Prostate gland (tissue), 2 donors: ENCODE results near the gene PDLIM7. TPM values are rescaled to one million over a fixed set of nuclear protein-coding genes. Genes with fewer than 3 reads are reported as not detected.

Experiments
- DNase-seq: peaks from one replicate; pipeline ENCODE4 v3.0.0-alpha.2; 2019; ENCODE audit warnings: low spot score
- H3K27ac ChIP-seq, 2 donors: fragments of 200-600 bp; sonication (generic); 2 replicates each; pipeline ENCODE4 v1.5.1; 2017 to 2019
- H3K27me3 ChIP-seq: fragments of 200-600 bp; sonication (generic); replicated peaks from 2 replicates; pipeline ENCODE4 v1.5.1; 2019; ENCODE audit not compliant: insufficient read depth
- H3K36me3 ChIP-seq, 2 donors: fragments of 200-600 bp; sonication (generic); 1 replicate in 1 of 2; 2 replicates in 1 of 2; pipeline versions ENCODE4 v1.5.1 to v1.8.1; 2017 to 2019
- H3K4me1 ChIP-seq: fragments of 200-600 bp; sonication (generic); replicated peaks from 2 replicates; pipeline ENCODE4 v1.5.1; 2019
- H3K4me3 ChIP-seq, 2 donors: fragments of 200-600 bp; sonication (generic); 2 replicates each; pipeline ENCODE4 v1.5.1; 2017 to 2019
- H3K9me3 ChIP-seq: fragments of 200-600 bp; sonication (generic); 2 replicates; pipeline ENCODE4 v1.5.1; 2017
- POLR2A ChIP-seq: fragments of 450-650 bp; IDR thresholded peaks from one replicate; pipeline ENCODE4 v1.6.1; 2016; ENCODE audit warnings: antibody characterized with exemption, mild to moderate bottlenecking
- POLR2AphosphoS5 ChIP-seq: sonication (generic); formaldehyde crosslinking; IDR thresholded peaks from one replicate; pipeline ENCODE4 v1.6.1; 2017; ENCODE audit warnings: antibody characterized with exemption
- WGBS: methylation state at CpG from one replicate; pipeline ENCODE4 v1.1.5; 2018; 5-methylcytosine and 5-hydroxymethylcytosine counted together
- intact Hi-C: fragments of 100-400 bp; cut with DNase I; formaldehyde crosslinking; loops from one replicate; pipeline ENCODE4 v1.14.2; 2022
- total RNA-seq, 2 donors: library from RNA; depleted of rRNA; stranded (reverse); fragments of >200 nt; gene quantifications; one replicate each; pipeline ENCODE4 v1.1.0, GENCODE V29; 2016
- TF ChIP-seq, protein P1 (sequence below), 4 experiments: fragments of 200-600 bp in 2 of 4; fragments of 450-650 bp in 2 of 4; sonication (generic) in 2 of 4; IDR thresholded peaks; 1 replicate in 3 of 4; 2 replicates in 1 of 4; pipeline ENCODE4 v1.5.1; 2016 to 2019; ENCODE audit warnings: antibody characterized with exemption in 4 of 4, mild to moderate bottlenecking in 2 of 4, moderate library complexity in 2 of 4

Gene PDLIM7
- total RNA-seq, 2 donors from 2014 or later, result 155 to 235 TPM

DNA sequence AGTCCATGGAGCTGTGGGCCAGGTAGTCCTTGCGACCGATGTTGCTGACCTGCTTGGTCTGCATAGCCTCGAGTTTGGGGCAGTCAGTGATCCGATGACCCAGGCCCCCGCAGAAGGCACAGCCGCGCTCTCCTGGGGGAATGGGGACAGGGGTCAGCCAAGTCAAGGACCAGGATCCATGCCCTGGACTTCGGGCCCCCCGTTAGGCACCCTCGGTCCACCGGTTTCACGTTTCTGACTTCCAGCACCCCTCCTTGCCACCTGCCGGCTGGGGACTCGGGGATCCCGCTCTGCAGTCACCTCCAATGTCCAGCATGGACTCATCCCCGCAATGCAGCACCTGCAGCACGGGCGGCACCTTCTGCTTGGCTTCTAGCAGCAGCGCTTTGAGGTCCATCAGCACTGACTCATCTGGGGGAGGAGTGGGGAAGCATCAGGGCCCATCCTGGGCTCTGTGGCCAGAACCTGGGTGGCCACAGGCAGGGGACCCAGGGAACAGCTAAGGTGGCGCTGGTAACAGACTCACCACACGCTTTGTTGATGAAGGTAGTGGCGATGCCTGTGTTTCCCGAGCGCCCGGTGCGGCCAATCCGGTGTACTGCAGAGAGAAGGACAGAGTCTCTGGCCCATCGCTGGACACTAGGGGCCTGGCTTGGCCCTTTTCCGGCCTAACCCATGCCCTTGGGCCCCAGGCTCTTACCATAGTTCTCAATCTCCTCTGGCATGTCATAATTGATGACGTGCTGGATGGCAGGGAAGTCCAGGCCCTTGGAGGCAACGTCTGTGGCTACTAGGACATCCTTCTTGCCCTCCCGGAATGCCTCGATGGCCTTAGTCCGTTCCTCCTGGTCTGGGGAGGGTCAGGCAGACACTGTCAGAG is 14.6 kb upstream of the PDLIM7 start:
- intact Hi-C loops, result no loop called here
- no peaks in the 10 kb centered on the region for H3K9me3 ChIP-seq
- no peak for DNase-seq
- 92% methylated on average over 34 of the region's 34 CpGs for WGBS
- H3K36me3 ChIP-seq, result peaks cover 9 to 17% of the 10 kb centered on the region in 2 donors
- no peak overlapping the region for H3K27ac ChIP-seq
- peaks cover 5% of the 10 kb centered on the region for H3K4me1 ChIP-seq
- TF ChIP-seq, protein P1, sequence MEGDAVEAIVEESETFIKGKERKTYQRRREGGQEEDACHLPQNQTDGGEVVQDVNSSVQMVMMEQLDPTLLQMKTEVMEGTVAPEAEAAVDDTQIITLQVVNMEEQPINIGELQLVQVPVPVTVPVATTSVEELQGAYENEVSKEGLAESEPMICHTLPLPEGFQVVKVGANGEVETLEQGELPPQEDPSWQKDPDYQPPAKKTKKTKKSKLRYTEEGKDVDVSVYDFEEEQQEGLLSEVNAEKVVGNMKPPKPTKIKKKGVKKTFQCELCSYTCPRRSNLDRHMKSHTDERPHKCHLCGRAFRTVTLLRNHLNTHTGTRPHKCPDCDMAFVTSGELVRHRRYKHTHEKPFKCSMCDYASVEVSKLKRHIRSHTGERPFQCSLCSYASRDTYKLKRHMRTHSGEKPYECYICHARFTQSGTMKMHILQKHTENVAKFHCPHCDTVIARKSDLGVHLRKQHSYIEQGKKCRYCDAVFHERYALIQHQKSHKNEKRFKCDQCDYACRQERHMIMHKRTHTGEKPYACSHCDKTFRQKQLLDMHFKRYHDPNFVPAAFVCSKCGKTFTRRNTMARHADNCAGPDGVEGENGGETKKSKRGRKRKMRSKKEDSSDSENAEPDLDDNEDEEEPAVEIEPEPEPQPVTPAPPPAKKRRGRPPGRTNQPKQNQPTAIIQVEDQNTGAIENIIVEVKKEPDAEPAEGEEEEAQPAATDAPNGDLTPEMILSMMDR (IDR thresholded peaks at IDR 0.05), result no peak
- TF ChIP-seq POLR2A, result no peak
- TF ChIP-seq POLR2AphosphoS5, result no peak
- H3K27me3 ChIP-seq, result no peaks in the 10 kb centered on the region
- H3K4me3 ChIP-seq, result no peak overlapping the region

DNA sequence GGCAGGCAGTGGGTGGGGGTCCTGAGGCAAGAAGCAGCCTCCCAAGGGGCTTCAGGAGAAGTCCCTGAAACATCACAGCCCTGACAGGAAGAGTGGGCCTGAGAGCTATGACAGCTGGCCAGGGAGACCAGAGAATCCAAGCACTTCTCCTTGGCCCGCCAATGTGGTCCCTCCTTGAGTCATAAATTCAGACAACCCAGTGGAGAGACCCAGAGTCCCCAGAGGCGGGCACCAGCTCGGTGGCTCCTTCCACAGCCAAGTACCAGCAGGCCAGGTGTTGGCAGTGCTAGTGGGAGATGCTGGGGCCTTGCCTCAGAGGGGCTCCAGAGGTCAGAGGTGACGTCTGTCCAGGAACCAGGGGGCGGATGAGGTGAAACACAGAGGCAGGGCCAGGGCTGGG is 13.8 kb upstream of the PDLIM7 start:
- 88% methylated on average over 5 of the region's 5 CpGs for WGBS
- Histone ChIP-seq H3K4me3 (no peak overlapping the region), H3K36me3 (peaks cover 9 to 17% of the 10 kb centered on the region in 2 donors), H3K9me3 (no peaks in the 10 kb centered on the region), H3K27ac (no peak overlapping the region), H3K4me1 (peaks cover 4% of the 10 kb centered on the region), H3K27me3 (no peaks in the 10 kb centered on the region)
- TF ChIP-seq POLR2A (no peak), POLR2AphosphoS5 (no peak)
- TF ChIP-seq, protein P1 (IDR thresholded peaks at IDR 0.05), result no peak
- intact Hi-C loops, result no loop called here
- DNase-seq, result no peak

DNA sequence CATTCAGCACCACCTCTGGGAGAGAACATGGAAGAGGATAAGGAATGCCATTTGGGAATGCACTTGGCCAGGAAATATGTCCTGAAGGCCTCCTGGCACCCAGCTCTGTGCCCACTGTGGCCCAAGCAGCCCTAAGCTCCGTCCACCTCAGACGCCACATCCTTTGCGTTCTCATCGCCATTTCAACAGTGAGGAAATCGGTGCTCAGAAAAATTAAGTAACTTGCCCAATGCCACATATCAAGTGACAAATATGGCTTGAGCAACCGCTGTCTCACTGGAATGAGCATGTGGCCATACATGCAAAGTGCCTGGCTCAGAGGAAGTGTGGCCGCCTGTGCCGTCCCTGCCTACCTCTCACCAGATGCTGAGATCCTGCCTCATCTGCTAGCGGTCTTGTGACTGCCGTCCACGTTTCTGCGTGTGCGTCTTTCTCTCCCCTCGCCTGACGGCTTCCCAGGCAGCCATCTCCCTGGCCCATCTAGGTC is 13.2 kb upstream of the PDLIM7 start:
- intact Hi-C loops, result no loop called here
- TF ChIP-seq, protein P1 (IDR thresholded peaks at IDR 0.05), result no peak
- no peak for TF ChIP-seq POLR2AphosphoS5
- TF ChIP-seq POLR2A, result no peak
- no peaks in the 10 kb centered on the region for H3K9me3 ChIP-seq
- peaks cover 9 to 17% of the 10 kb centered on the region in 2 donors for H3K36me3 ChIP-seq
- H3K27ac ChIP-seq, result no peak overlapping the region
- no peaks in the 10 kb centered on the region for H3K4me1 ChIP-seq
- H3K27me3 ChIP-seq, result no peaks in the 10 kb centered on the region
- no peak overlapping the region for H3K4me3 ChIP-seq
- no peak for DNase-seq
- WGBS, result 90% methylated on average over 15 of the region's 15 CpGs

DNA sequence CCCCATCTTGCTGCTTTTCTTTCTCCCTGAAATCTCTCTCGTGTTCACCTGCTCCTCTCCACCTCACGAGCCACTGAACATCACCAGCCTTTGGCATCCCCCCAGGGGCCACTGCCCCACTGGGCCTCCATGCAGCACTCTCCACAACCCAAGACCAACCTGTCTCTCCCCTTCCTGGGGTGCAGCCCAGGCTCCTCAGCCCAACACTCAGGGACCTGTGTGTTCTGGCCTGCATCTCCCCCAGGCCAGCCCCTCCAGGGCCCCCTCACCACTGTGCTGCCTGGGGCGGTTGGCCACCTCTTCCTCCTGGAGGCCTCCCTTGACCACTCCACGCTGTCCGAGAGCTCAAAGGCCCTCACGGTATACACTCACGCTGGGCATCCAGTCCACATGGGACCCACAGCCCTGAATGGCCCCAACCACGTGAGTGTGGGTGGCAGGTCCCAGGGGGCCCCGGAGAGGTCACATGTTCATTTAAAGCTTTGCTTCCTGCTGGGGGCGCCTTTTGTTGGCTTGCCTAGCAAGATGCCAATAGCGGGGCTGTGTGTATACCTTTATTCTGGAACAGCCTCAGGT is 12.7 kb upstream of the PDLIM7 start:
- H3K4me3 ChIP-seq, result no peak overlapping the region
- TF ChIP-seq POLR2AphosphoS5 (no peak), POLR2A (no peak)
- TF ChIP-seq, protein P1 (IDR thresholded peaks at IDR 0.05), result no peak
- H3K36me3 ChIP-seq, result peaks cover 9 to 17% of the 10 kb centered on the region in 2 donors
- H3K4me1 ChIP-seq, result no peaks in the 10 kb centered on the region
- no peak for DNase-seq
- intact Hi-C loops, result no loop called here
- 79% methylated on average over 11 of the region's 11 CpGs for WGBS
- no peak overlapping the region for H3K27ac ChIP-seq
- no peaks in the 10 kb centered on the region for H3K9me3 ChIP-seq
- no peaks in the 10 kb centered on the region for H3K27me3 ChIP-seq
